ENCODE results near the gene SF3A1. TPM values are rescaled to one million over a fixed set of nuclear protein-coding genes. Genes with fewer than 3 reads are reported as not detected.

SF3A1 gene
- total and polyA plus RNA-seq, 2 donors (not counting 3 experiments of a cell fraction or from before 2014, with no cell fraction given), result 60.2 to 187 TPM

DNA sequence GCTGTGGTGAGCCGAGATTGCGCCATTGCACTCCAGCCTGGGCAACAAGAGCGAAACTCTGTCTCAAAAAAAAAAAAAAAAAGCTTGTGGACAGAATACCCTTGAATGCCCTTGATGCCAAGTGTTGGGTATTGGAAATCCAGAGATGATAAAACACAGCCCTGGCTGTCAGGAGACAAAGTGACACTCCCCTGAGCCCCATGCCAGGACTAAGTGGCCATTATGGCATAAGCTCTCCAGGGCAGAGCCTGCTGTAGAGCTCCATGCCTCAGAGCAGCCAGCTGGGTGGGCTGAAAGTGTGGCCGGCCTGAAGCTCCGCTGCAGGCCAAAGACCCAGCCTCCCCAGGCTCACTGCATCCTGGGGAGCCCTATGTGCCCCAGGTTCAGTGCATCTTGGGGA, 25.6 kb upstream of the SF3A1 start:
- TF ChIP-seq EZH2 (IDR thresholded peaks at IDR 0.05; ENCODE audit: borderline replicate concordance, low read depth, low read length, severe bottlenecking) (no peak), FOS (IDR thresholded peaks at IDR 0.05; ENCODE audit: borderline replicate concordance, insufficient read depth, low read length) (no peak), POLR2AphosphoS5 (IDR thresholded peaks at IDR 0.05; ENCODE audit: insufficient read depth, low read depth, low read length) (no peak), GATA2 (IDR thresholded peaks at IDR 0.05; ENCODE audit: insufficient read depth, insufficient read length, low read depth, low read length) (no peak), MYC (IDR thresholded peaks at IDR 0.05; ENCODE audit: low read depth, low read length) (no peak), POLR2A (IDR thresholded peaks at IDR 0.05; ENCODE audit: low read depth, low read length) (no peak), JUN (IDR thresholded peaks at IDR 0.05; ENCODE audit: borderline replicate concordance, insufficient read depth, insufficient read length, low read depth) (no peak), MAX (IDR thresholded peaks at IDR 0.05; ENCODE audit: insufficient read depth, insufficient read length) (no peak)
- TF ChIP-seq, protein P1, sequence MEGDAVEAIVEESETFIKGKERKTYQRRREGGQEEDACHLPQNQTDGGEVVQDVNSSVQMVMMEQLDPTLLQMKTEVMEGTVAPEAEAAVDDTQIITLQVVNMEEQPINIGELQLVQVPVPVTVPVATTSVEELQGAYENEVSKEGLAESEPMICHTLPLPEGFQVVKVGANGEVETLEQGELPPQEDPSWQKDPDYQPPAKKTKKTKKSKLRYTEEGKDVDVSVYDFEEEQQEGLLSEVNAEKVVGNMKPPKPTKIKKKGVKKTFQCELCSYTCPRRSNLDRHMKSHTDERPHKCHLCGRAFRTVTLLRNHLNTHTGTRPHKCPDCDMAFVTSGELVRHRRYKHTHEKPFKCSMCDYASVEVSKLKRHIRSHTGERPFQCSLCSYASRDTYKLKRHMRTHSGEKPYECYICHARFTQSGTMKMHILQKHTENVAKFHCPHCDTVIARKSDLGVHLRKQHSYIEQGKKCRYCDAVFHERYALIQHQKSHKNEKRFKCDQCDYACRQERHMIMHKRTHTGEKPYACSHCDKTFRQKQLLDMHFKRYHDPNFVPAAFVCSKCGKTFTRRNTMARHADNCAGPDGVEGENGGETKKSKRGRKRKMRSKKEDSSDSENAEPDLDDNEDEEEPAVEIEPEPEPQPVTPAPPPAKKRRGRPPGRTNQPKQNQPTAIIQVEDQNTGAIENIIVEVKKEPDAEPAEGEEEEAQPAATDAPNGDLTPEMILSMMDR (IDR thresholded peaks at IDR 0.05; ENCODE audit: extremely low read depth in 1 of 2, insufficient read depth in 1 of 2, low read depth in 1 of 2, low read length in 2 of 2), result no peak
- Histone ChIP-seq H3K4me2 (ENCODE audit: insufficient read depth, low read length) (no peak overlapping the region), H3K9me1 (replicated peaks; ENCODE audit: control insufficient read depth, extremely low read depth, insufficient read depth, low read length) (no peaks in the 10 kb centered on the region), H3K9me3 (replicated peaks; ENCODE audit: control insufficient read depth, insufficient read depth, low read length) (no peaks in the 10 kb centered on the region), H3K27ac (ENCODE audit: insufficient read depth, low read depth, low read length) (no peak overlapping the region), H3K9ac (replicated peaks; ENCODE audit: extremely low read depth, insufficient read depth, low read length) (no peak overlapping the region), H3K27me3 (ENCODE audit: control insufficient read depth in 2 of 2, insufficient read depth in 2 of 2, low read length in 2 of 2) (no peaks in the 10 kb centered on the region), H2AFZ (ENCODE audit: low read depth, low read length) (no peak overlapping the region), H3K4me3 (replicated peaks in 1 of 3; ENCODE audit: insufficient read depth in 1 of 3, low read depth in 1 of 3, low read length in 3 of 3) (no peak overlapping the region), H4K20me1 (replicated peaks; ENCODE audit: control insufficient read depth, extremely low read depth, insufficient read depth, low read length) (no peaks in the 10 kb centered on the region), H3K36me3 (ENCODE audit: control insufficient read depth in 2 of 2, extremely low read depth in 1 of 2, insufficient read depth in 2 of 2, low read length in 2 of 2) (peaks cover 0 to 29% of the 10 kb centered on the region in 2 experiments), H3K79me2 (ENCODE audit: control insufficient read depth, insufficient read depth, low read length) (no peaks in the 10 kb centered on the region), H3K4me1 (ENCODE audit: control insufficient read depth, extremely low read depth, insufficient read depth, low read length) (peaks cover 7% of the 10 kb centered on the region)
- ChIA-PET CTCF (interaction anchor here (1.0 to 1.1 kb wide), 2 partner anchors 94 to 126 kb away, joined by 4 read pairs; no protein-coding TSS in a partner anchor), POLR2A (no interaction called here)
- FAIRE-seq (no peak), DNase-seq (ENCODE audit: low read depth, low spot score) (no peak)
- dilution Hi-C loops (cut with MboI; ENCODE audit: extremely low pct_ligation_motif_present, low sequenced_read_pairs) (no loop called here), intact Hi-C loops (cut with micrococcal nuclease) (no loop called here)
- BruUV-seq (replicated peaks), result no TSS peak
